ENCODE data around the gene BID.
A peak's percentile ranks its signal among the peaks of the same experiment; 100 is the strongest.

Gene BID

DNA sequence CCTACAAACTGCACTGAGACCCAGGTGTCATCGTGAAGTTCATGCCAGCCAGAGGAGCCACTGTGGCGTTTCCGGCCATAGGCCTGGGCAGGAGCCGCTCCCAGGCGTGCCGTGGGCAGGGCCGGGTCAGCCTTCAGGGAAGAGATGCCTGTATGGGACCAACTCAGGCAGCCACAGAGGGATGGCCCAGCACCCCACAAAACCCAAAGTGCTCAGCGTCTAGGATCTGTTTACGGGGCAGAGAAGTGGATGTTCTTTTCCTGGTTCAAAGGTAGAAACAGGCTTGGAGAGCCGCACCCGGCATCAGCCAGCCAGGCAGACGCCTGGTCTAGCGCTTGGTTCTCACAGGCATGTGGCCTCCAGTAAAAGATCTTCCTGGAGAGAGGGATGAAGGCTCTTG, 8.4 kb upstream of the BID start:
- no peak for DNase-seq

DNA sequence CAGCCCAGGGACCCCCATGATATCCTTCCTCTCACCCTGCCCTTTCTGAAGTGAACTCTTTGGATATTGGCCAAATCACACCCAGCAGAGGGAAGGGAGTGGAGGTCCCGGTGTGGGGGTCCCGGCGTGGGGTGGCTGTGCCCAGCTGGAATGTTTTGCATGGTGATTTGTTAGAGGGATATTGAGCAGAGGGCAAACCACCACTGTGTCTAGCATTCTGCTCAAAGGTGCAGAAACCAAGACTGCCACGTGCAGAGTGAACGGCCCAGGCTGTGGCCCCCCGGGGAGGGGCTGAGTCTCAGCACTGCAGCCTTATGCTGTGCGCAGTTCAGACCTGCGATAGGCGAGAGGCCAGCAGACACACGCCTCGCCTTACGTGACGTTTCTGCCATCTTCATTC, 7.9 kb upstream of the BID start:
- no peak for DNase-seq

DNA sequence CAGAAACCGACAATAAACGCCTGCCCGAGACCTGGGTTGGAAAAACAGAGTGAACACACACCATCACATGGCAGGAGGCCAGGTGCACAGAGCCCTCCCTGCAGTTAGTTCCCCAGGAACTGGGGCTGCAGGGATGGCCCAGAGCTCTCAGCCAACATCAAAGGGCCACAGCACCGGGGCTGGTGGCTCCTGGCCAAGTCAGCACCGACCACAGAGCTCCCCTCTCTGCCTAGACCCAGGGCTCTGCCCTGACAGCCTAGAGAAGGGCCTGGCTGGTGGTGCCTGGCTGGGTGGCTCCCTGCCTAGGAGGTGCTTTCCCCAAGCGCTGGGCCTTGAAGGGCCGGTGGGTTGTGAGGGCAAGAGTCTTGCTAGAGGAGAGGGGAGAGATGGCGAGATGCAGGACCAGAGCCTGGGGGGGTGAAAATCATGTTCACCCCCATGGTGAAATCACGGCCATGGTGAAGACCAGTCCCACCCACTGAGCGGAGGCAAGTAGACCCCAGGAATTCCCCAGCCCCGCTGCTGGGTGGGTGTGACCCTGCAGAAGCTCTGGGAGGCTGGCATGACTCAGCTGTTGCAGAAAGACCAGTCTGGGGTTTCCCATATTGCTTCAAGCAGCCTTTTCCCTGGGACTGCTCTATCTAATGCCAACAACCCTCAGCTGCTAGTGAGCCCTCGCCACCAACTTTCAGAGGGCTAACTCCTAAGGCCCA, 7.2 kb upstream of the BID start:
- DNase-seq: no peak

DNA sequence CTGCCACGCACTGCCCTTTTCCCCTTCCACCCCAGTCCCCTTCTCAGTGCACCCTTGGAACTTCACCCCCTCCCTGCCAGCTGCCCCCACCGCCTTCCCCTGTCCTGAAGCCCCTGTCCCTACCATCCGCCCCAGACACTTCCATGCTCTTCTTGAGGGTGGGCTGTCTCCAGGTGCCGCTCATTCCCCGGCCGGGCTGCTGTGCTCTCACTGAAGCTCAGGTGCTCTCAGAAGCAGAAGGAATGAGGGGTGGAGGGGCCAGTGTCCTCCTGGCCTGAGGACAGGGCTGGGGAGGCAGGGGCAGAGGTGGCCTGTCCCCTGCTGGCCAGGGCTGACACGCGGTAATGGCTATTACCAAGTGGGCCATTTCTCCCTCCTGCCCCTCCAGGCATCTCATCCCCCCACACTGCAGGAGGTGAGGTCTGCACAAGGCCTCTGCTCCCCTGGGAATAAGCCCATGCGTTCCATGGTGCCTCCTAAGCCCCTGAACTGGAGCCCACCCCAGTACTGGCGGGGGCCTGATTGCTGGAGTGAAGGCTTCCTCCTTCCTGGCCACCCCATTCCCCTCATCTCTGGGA, 6.6 kb upstream of the BID start:
- no peak for DNase-seq

DNA sequence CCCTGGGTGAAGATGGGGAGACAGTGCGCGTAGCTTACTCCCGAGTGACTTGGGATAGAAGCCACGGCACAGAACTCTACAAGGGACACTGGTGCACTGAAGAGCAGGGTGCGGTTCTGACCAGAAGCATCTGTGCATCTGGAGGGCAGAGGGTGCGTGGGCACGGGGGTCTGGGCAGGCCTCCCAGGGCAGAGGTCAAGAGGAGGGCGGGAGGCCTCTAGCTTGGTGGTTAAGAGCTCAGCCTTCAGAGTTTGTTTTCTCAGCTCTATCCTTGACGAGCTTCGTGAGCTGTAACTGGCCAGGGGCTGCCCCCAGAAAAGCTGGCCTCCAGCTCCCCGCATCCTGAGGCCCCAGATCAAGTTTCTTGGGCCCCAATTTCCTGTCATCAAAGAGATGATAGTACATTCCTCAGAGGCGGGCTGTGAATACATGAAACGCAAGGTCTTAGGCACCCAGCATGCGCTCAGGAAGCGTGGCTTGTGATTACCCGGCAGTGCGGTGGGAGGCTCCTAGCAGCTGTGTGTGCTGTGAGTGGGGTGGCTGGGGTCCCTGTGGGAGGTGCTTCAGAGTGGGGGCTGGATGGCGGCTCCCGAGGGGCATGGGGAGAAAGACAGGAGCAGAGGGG, 6.0 kb upstream of the BID start:
- DNase-seq: no peak

DNA sequence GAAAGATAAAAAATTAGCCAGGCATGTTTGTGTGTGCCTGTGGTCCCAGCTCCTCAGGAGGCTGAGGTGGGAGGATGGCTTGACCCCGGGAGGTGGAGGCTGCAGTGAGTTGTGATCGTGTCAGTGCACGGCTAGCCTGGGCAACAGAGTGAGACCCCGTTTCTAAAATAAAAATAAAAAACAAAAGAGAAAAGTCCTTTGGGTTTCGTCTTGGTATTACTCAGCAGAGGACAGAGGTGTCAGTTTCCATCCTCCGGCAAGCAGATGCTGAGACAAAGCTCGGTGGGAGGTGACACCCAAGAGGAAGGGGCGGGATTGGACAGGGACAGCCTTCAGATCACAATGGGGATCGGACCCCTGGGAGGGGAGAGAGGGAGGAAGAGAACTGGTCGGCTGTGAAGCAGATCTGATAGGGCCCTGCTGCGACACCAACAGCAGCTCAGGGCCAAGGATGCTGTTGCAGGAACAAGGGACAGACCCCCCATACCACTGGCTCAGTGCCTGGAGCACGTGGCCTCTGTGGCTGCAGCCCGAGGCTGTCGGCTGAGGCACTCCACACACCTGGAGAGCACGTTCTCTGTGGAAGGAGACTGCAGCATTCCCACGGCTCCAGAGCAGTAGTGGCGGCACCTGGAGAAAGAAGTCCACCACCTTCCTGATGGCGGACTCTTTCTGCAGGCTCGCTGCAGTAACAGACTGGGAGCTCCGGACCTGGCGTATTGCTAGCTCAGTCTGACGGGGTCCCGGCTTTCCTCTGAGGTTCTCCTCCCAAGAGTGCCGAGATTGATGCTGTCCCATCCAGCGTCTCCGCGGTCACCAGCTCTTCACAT, 5.2 kb upstream of the BID start:
- DNase-seq: no peak

DNA sequence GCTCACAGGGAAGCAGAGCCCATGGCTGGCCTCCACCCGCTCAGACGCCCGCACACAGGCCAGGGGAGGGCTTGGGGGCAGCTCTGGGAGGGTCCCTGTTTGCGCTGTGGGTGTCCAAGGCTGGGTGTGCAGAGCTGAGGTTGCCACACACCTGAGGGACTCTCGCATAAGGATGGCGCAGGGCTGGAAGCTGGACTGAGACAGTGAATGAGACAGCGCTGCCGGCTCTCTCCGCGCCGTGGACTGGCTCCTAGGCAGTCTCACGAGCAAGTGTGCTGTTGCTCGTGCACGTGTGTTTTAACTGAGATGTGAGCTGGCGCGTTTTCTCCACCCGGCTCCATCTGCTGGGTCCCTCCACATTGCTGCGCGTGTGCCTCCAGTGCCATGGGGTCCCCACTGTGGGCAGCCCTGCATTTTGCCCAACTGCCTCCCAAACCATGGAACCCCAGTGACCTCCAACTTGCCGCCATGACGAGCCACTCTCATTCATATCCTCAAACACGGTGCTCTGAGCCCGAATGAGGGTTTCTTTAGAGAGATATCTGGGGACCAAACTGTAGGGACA, 4.2 kb upstream of the BID start:
- no peak for DNase-seq

DNA sequence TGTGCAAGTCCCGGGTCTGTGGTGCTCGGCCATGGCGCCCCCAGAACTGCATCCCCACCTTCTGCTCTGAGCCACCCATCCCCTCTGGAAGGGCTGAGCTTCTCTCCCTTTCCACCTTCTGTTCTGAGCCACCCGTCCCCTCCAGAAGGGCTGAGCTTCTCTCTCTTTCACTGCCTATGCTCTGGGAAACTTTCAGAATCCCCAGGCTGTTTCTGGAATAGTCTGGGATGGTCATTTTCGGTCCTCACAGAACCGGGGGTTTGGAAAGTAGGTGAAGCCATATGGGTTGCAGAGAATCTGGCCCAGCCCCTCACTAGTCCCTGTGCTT, 3.4 kb upstream of the BID start:
- no peak for DNase-seq

DNA sequence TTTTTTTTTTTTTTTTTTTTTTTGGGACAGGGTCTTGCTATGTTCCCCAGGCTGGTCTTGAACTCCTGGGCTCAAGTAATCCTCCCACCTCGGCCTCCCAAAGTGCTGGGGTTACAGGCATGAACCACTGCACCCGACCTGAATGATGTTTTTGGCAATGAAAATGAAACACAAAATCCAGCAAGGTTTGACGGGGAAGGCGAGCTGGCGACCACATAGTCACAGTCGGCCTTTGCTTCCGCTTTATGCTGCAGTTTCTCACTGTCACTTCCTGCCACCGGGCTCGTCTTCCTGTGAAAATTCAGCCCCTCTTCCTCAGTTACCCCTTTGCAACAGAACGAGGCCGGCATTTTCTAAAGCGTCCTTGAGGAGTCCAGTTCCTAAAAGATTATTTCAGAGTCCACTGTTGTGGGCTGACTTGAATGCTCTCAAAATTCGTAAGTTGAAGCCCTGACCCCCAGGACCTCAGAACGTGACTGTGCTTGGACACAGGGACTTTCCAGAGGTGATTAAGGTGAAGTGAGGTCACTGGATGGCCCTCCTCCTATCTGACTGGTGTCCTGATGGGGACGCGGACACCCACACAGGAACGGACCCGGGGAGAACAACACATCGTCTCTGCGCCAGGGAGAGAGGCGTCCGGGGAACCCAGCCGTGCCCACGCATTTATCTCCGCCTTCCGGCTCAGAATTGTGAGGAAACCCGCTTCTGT, 2.9 kb upstream of the BID start:
- peak; percentile 52 to 54 for DNase-seq

DNA sequence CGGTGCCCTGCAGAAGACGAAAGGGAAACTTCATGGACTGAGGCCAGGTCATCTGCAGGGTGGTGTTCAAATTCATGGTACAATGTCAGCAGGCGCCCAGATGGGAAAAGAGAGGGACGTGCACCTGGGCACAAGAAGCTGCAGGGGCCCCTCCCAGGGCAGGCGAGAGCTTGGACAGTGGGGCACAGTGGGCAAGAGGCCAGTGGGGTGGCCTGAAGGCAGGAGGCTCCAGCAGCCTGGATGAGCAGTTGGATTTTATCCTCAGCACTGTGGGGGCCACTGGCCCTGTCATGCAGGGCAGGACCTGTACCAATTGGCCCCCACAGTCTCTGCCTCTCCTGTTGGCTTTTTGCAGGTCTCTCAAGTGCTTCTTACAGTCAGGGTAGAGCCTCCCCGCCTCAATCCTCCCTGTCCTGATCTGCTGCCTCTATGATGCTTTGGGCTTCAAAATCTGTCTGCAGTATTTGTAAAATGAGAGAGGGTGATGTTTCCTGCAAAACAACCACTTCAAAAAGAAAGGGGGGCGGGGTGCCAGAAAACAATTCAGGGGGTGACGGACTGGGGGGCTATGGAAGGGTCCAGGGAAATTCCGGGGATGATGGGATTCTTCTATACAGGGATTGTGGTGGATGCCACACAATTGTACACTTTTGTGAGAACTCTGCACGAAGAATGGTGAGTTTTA, 1.7 kb upstream of the BID start:
- DNase-seq: no peak

DNA sequence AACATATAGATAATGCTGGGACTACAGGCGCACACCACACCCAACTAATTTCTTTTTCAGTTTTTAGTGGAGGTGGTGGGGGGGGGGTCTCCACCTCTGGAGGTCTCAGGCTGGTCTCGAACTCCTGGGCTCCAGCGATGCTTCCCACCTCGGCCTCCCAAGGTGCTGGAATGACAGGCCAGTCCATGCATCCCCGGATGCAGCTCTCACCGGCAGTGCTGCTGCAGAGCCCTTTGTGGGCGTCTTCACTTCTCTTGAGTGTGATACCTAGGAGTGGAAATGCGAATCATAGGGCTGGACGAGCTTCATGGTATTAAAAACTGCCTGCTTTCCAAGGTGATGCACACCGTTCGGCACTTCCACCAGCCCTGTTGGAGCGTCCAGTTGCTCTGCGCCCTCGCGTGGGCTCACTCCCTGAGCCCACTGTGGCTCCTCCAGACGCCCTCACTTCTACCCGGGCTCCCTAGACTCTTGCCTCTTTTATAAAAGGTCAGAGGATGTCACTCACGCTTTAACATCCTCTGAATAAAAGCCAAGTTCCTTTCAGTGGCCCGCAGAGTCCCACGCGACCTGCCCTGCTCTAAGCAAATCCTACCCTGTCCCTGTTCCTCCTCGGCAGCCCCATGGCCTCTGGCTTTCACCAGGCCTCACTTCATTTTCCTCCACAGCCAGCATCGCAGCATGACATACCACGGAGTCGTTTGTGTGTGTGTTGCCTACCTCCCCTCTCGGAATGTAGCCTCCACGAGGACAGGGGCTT, 837 bp upstream of the BID start:
- no peak for DNase-seq

DNA sequence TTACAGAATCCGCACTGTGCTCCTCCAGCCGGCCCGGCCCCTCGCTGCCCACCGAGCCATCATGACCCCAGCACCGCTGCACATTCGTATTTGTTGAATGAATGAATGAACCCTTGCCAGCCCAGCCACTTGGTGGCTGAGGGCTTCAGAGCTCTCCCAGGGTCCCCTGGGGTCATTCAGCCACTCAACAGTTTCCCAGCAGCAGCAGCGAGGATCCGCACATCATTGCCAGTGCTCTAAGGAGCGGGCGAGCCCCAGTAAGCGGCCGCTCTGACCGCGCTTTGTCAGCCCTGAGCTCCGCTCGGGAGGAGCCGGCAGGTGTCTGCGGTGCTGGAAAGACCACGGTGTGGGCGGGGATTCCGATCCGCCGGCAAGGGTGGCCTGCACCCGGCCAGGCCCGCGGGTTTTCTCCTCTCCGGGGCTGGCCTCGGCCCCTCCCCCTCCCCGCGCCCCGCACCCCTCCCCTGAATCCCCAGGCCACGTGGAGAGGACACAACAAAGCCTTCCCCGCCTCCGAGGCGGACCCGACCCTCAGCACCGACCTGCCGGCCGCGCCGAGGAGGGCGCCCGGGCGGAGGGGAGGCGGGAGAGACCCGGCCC, 563 bp downstream of the BID start:
- peak in 1 of 2 donors; percentile 53 for DNase-seq

DNA sequence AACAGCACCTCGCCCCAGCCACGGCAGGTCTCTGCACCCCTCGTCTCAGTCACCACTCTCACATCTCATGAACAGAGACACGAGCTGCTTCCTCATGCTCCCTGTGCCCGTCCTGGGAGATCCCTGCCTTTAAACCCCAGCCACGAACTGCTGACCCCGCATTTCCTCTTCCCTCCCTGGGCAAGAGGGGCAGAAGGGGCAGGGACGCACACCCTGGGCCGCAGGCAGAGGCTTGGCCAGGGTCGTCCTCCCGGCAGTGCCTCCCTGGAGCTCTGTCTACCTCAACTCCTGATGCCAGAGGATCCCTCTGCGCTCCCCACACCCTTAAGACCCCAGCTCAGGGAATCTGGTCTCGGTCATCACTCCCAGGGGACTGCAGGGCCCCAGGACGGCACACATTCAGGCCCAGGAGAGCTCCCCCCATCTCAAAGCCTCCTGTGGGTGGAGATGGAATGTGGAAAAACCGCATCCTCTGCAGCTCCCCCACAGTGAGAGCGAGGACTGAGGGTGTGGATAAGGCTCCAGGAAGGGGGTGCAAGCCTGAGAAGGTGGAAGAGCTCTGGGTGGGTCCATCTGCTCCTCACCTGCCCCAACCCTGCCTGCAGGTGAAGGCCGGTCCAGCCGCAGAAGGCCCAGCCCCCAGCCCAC, 1.2 kb downstream of the BID start:
- DNase-seq: no peak

DNA sequence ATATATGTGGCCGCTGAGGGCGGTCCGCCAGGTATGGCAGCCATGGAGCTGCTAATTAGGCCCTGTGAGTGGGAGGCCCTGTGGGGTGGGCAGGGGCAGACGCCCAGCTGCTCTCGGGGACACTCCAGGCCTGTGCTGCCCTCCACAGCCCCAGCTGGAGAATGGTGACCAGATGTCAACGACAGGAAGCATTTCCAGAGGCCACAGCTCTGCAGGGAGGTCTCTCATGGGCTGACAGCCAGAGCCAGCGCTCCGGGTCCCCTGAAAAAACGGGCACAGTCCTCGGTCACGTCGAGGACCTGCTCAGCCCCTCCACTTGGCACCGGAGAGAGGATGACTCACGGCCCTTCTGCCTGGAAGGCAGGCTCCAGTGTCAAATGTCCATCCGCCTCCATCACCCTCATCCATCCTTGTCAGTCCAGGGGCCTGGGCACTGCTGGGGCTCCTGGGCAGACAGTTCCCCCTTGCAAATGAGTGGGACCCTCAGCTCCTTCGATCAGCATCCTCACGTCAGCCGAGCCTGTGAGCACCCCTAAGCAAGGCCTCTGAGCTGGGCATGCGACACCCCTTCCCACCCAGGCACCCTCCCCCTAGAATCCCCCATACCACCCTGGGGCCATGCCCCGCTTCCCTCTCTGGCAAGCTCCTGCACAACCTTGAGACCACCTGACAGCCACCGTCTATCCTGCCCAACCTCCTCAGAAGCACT, 1.9 kb downstream of the BID start:
- no peak for DNase-seq

DNA sequence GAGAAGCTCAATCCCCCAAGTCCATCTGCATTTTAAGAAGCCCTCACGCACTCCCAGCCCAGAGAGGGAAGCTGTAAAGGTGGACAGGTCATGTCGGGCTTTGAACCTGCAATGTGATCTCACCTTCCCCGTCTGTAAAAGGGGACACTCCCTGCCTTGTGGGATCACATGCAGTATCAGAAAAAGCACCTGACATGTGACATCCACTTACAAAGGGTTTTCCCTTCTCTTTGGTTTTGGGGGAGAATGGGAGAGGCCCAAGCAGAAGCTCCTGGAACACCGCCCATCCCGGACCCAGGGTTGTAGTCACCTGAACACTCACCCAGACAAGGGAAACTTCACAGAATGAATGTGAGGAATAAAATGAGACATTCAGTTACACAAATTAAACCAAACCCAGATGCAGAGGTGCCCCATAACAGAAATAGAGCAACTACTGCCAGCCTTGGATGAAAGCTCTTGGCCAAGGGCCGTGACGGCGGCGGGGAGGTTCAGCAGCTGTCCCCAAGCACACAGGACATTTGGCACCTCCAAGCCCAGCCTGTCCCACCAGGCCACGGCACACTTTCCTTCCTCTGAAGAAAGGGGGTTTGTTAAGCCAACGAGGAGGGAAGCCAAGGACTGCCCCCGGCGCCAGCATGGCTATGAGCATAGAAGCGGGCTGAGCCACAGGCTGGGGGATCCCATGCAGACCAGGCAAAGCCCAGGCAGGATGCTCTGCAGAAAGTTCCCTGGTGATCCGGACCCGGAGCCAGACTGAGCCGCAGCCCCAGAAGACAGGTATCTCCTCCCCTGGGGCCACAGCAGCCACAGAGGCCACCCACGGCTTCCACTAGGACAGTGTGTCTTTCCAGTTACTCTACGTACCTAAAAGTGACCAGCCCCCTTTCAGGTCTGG, 3.8 kb downstream of the BID start:
- no peak for DNase-seq

DNA sequence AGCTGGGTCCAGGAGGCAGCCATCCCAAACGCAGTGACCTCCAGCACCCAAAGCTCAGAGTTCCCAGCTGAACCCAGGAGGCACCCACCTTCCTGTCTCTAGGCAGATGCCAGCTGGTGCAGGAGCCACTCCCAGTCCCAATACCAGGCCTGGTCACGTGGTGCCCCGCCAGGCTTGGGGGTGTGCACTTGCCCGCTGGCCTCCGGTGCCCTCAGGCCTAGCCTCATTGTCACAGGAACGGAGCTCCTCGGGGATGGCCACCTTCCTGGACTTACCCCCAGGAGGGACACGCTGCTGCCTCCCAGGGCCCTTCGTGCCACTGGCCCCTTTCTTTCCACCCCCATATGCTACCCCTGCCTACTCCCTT, 4.6 kb downstream of the BID start:
- no peak for DNase-seq

DNA sequence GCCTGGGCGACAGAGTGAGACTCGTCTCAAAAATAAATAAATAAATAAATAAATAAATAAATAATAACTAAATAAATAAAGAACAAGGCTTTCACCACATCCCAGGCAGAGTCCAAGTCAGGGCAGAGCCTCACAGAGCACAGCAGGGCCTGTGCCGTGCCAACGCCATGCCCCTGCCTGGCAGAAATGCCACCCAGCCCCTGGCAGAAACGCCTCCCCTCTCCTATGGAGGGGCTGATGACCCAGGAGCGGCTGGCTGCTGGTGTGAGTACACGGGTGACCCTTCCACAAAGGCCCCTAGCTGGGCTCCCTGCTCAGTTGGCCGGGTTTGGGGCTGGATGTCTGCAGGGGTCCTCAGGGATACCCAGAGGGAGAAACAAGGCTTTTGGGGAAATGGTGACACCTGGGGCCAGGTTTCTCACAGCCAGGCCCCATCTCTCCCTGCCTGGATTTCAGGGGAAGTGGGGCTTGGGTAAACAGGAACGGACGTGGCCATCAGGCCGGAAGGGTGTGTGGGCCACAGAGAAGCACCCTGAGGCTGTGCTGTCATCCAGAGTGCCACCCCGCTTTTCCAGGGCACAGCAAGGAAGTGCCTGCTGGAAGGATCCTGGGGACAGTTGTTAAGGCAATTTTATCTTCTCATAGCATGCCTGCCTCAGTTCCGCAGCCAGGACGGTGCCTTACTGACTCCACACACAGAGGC, 5.1 kb downstream of the BID start:
- DNase-seq: no peak

Data from stimulated activated CD4-positive, alpha-beta T cell treated with anti-CD3 and anti-CD28 coated beads, Interleukin-2, amount 100 ng/mL, for 48 hours (primary cell).